SU-DHL-6 (cell line): ENCODE measurements around the gene RAP1GAP2.

Experiments
- H2AFZ ChIP-seq: fragments of 200-600 bp; sonication (generic); 2 replicates; pipeline ENCODE4 v1.6.1; 2014; ENCODE audit warnings: low read depth, mild to moderate bottlenecking, moderate library complexity, mixed read lengths, antibody characterized with exemption, low read length; ENCODE audit not compliant: severe bottlenecking
- H3F3A ChIP-seq: fragments of 200-600 bp; shearing (Covaris generic); 2 replicates; pipeline ENCODE4 v1.6.0; 2016; ENCODE audit warnings: antibody characterized with exemption, mild to moderate bottlenecking; ENCODE audit not compliant: insufficient read depth
- H3K27ac ChIP-seq: fragments of 200-600 bp; sonication (generic); 2 replicates; pipeline ENCODE4 v1.5.1; 2016; ENCODE audit warnings: low read depth, mild to moderate bottlenecking, low read length, moderate library complexity, mixed read lengths
- H3K27me3 ChIP-seq: fragments of 200-600 bp; sonication (generic), shearing (Covaris generic); 2 replicates; pipeline ENCODE4 v1.6.0; 2014; ENCODE audit warnings: mild to moderate bottlenecking, low read length
- H3K36me3 ChIP-seq: fragments of 200-600 bp; sonication (generic); 2 replicates; pipeline ENCODE4 v1.6.1; 2014; ENCODE audit warnings: mild to moderate bottlenecking, low read length, mixed read lengths
- H3K4me2 ChIP-seq: fragments of 300-600, 200-600 bp; shearing (Covaris generic), sonication (generic); 2 replicates; pipeline ENCODE4 v1.6.0; 2014; ENCODE audit warnings: low read length, low read depth, mild to moderate bottlenecking; ENCODE audit not compliant: poor library complexity, severe bottlenecking
- H3K4me3 ChIP-seq: fragments of 200-600 bp; sonication (generic); 2 replicates; pipeline ENCODE4 v1.5.1; 2014; ENCODE audit warnings: antibody characterized with exemption, low read length, mild to moderate bottlenecking, mixed read lengths; ENCODE audit not compliant: insufficient read depth, poor library complexity, severe bottlenecking
- H3K79me2 ChIP-seq: fragments of 200-600 bp; sonication (generic); 2 replicates; pipeline ENCODE4 v1.6.1; 2014; ENCODE audit warnings: mild to moderate bottlenecking, low read length, moderate library complexity; ENCODE audit not compliant: insufficient read depth
- H3K9ac ChIP-seq: fragments of 200-600 bp; sonication (generic); 2 replicates; pipeline ENCODE4 v1.7.0; 2014; ENCODE audit warnings: mild to moderate bottlenecking, low read length
- H3K9me2 ChIP-seq: fragments of 200-600 bp; sonication (generic); replicated peaks from 2 replicates; pipeline ENCODE4 v1.6.1; 2014; ENCODE audit warnings: low read length; ENCODE audit not compliant: insufficient read depth
- H3K9me3 ChIP-seq: fragments of 200-600 bp; sonication (generic); 2 replicates; pipeline ENCODE4 v1.6.1; 2014; ENCODE audit warnings: low read length, mixed read lengths; ENCODE audit not compliant: insufficient read depth
- H4K20me1 ChIP-seq: fragments of 200-600 bp; sonication (generic); 2 replicates; pipeline ENCODE4 v1.6.1; 2014; ENCODE audit warnings: low read depth, mild to moderate bottlenecking, antibody characterized with exemption, low read length, moderate library complexity, mixed read lengths
- CTCF ChIP-seq: fragments of 200-600 bp; sonication (generic); IDR thresholded peaks from one replicate; pipeline ENCODE4 v1.5.1; 2017; ENCODE audit warnings: antibody characterized with exemption, mild to moderate bottlenecking, low read length, moderate library complexity; ENCODE audit not compliant: insufficient read depth, poor library complexity, severe bottlenecking
- EZH2phosphoT487 ChIP-seq: fragments of 200-600 bp; sonication (generic), shearing (Covaris generic); conservative IDR thresholded peaks from 2 replicates; pipeline ENCODE4 v1.6.1; 2018; ENCODE audit warnings: mild to moderate bottlenecking, antibody characterized with exemption, low read length, moderate library complexity, mixed read lengths

RAP1GAP2 gene

GRCh38 chr17:2964831-2965230, 168.6 kb downstream of the RAP1GAP2 start:
- Histone ChIP-seq H3K79me2 (no peaks in the 10 kb centered on the region), H2AFZ (no peak overlapping the region), H3K9ac (no peak overlapping the region), H3K27ac (no peak overlapping the region), H3K36me3 (no peaks in the 10 kb centered on the region), H3K27me3 (no peaks in the 10 kb centered on the region), H3K4me2 (no peak overlapping the region), H3K9me2 (no peaks in the 10 kb centered on the region), H4K20me1 (no peaks in the 10 kb centered on the region), H3K4me3 (no peak overlapping the region), H3F3A (no peaks in the 10 kb centered on the region), H3K9me3 (no peaks in the 10 kb centered on the region)
- TF ChIP-seq CTCF (no peak), EZH2phosphoT487 (no peak)

GRCh38 chr17:2965621-2966595, 169.7 kb downstream of the RAP1GAP2 start:
- Histone ChIP-seq H3K79me2 (no peaks in the 10 kb centered on the region), H3K4me2 (no peak overlapping the region), H2AFZ (no peak overlapping the region), H3K36me3 (no peaks in the 10 kb centered on the region), H3F3A (no peaks in the 10 kb centered on the region), H4K20me1 (no peaks in the 10 kb centered on the region), H3K27ac (no peak overlapping the region), H3K9ac (no peak overlapping the region), H3K27me3 (no peaks in the 10 kb centered on the region), H3K9me2 (no peaks in the 10 kb centered on the region), H3K4me3 (no peak overlapping the region), H3K9me3 (no peaks in the 10 kb centered on the region)
- TF ChIP-seq EZH2phosphoT487 (no peak), CTCF (no peak)

- H3K36me3 ChIP-seq: no peaks in the 10 kb centered on the region
- H3K4me3 ChIP-seq: no peak overlapping the region
- H4K20me1 ChIP-seq: no peaks in the 10 kb centered on the region
- no peaks in the 10 kb centered on the region for H3K27me3 ChIP-seq
- no peak overlapping the region for H2AFZ ChIP-seq
- TF ChIP-seq EZH2phosphoT487 (no peak), CTCF (no peak)
- no peaks in the 10 kb centered on the region for H3K79me2 ChIP-seq
- H3K27ac ChIP-seq: no peak overlapping the region
- H3F3A ChIP-seq: no peaks in the 10 kb centered on the region
- H3K9me3 ChIP-seq: no peaks in the 10 kb centered on the region
- H3K4me2 ChIP-seq: no peak overlapping the region
- no peaks in the 10 kb centered on the region for H3K9me2 ChIP-seq
- H3K9ac ChIP-seq: no peak overlapping the region
Measured at GRCh38 chr17:2967515-2967914, 171.3 kb downstream of the RAP1GAP2 start.
